Fibroblast of the aortic adventitia (primary cell): ENCODE results near the gene ERBIN. TPM values are rescaled to one million over a fixed set of nuclear protein-coding genes. Genes with fewer than 3 reads are reported as not detected.

Experiments used
- DNase-seq: peaks from one replicate; pipeline ENCODE4 v3.0.0-alpha.2; 2010; ENCODE audit warnings: low read depth
- H3K4me3 ChIP-seq: 2 replicates; pipeline ENCODE4 v1.5.1; 2011; ENCODE audit warnings: low read depth, mild to moderate bottlenecking, control low read depth, low read length, moderate library complexity
- CTCF ChIP-seq: IDR thresholded peaks from 2 replicates; pipeline ENCODE4 v1.5.1; 2011; ENCODE audit warnings: mild to moderate bottlenecking, low read length, control low read depth, inconsistent platforms; ENCODE audit not compliant: insufficient read depth
- total RNA-seq: library from RNA; depleted of rRNA; stranded (reverse); fragments of >200 nt; gene quantifications from 2 replicates; pipeline ENCODE4 v1.2.3, GENCODE V29; 2012; ENCODE audit warnings: low replicate concordance

Gene ERBIN
- total RNA-seq, 1 donor, result 120 TPM

DNA sequence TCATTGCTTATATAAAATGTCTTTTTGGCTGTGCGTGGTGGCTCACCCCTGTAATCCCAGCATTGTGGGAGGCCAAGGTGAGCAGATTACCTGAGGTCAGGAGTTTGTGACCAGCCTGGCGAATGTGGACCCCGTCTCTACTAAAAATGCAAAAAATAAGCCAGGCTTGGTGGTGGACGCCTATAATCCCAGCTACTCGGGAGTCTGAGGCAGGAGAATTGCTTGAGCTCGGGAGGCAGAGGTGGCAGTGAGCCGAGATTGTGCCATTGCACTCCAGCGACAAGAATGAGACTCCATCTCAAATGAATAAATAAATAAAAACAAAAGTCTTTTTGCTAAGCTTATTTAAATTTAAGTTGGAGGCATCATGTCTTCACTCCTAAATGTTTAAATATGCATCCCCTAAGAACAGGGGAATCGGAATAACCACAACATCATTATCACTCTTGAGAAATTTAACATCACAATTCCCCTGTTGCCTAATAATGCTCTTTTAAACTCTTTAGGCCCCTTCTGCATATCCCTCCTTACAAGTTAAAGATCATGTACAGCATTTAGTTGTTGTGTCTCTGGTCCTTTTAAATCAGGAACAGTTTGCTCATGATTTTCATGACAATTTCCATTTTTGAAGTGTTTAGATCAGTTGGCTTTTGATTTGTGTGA is 72.8 kb downstream of the ERBIN start:
- H3K4me3 ChIP-seq, result no peak overlapping the region
- no peak for DNase-seq

DNA sequence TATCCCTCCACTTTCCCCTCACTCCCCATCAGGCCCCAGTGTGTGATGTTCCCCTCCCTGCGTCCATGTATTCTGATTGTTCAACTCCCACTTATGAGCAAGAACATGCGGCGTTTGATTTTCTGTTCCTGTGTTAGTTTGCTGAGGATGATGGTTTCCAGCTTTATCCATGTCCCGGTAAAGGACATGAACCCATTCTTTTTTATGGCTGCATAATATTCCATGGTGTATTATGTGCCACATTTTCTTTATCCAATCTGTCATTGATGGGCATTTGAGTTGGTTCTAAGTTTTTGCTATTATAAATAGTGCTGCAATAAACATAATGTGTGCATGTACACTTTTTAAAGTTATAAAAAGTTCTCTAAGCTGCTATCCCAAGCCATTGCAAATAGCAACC is 75.6 kb downstream of the ERBIN start:
- H3K4me3 ChIP-seq, result no peak overlapping the region
- no peak for TF ChIP-seq CTCF
- no peak for DNase-seq

More for the DNA sequence above, 72.8 kb downstream of the ERBIN start:
- TF ChIP-seq CTCF, result no peak

DNA sequence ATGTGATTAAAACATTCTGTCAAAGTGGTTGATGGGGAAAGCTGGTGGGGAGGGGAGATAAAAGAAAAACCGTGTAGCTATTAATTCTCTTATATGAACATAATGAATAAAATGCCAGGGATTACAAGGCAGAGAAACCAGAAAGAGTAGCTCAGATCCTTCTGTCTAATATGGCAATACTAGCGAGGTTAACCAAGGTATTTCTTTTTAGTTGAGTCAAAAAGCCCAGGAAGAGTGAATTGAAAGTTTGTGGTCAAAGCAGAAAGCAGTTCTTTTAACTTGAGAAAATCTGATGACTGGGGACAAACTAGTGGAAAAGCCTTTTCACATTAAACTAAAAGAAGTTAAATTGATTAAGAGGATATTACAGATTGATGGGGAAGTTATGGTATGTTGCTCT is 76.0 kb downstream of the ERBIN start:
- H3K4me3 ChIP-seq, result no peak overlapping the region
- TF ChIP-seq CTCF, result no peak
- no peak for DNase-seq

DNA sequence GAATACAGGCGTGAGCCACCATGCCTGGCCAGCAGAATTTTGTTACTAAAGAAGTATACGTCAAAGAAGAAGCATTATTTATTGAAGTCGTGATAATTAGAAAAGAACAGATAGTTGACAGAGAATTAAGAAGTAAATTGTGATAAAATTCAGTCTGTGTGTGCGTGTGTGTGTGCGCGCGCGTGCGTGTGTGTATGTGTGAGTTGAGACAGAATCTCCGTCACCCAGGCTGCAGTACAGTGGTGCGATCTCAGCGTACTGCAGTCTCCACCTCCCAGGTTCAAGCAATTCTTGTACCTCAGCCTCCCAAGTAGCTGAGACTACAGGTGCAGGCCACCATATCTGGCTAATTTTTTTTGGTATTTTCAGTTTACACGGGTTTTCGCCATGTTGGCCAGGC is 77.8 kb downstream of the ERBIN start:
- H3K4me3 ChIP-seq, result no peak overlapping the region
- no peak for DNase-seq
- TF ChIP-seq CTCF, result no peak

GRCh38 chr5:66009277-66009676 is 82.9 kb downstream of the ERBIN start:
- DNase-seq, result no peak
- TF ChIP-seq CTCF, result no peak
- no peak overlapping the region for H3K4me3 ChIP-seq

GRCh38 chr5:66010476-66010875 is 84.1 kb downstream of the ERBIN start:
- DNase-seq, result no peak
- no peak overlapping the region for H3K4me3 ChIP-seq
- TF ChIP-seq CTCF, result no peak

DNA sequence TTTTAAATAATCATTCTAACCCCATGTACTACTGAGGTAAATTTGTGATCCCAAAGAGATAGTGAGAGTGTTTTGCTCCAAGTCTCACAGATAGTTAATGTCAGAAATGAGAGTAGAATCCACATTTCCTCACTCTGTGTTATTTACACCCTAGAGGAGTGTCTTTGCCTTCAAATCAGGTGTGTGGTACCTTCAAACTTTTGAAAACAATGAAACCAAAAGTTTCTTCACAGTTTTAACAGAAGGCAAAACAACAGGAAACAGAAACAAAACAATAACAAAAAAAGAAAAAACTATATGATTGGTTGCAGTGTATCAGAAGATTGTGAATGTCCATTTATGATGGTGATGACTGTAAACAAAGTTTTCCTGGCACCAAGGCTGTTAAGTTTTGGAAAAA is 85.9 kb downstream of the ERBIN start:
- H3K4me3 ChIP-seq, result no peak overlapping the region
- no peak for TF ChIP-seq CTCF
- no peak for DNase-seq
